HEK293 (cell line): ENCODE data around the gene NUDT16L1.

Experiments used
- CTCF ChIA-PET: fragments of 350-600 bp; formaldehyde crosslinking; extraction: SDS; loops from one replicate; lab custom pipeline; 2021; ENCODE audit warnings: antibody characterized with exemption; lab: Yijun Ruan, JAX
- POLR2A ChIA-PET: fragments of 300-600 bp; formaldehyde crosslinking; extraction: SDS; loops from one replicate; lab custom pipeline; 2020; ENCODE audit warnings: antibody characterized with exemption, inconsistent platforms; lab: Yijun Ruan, JAX
- H3K27ac ChIP-seq: fragments of 200-500 bp; sonication (Bioruptor generic); 2 replicates; pipeline ENCODE4 v1.5.1; 2014; ENCODE audit warnings: low read depth, low read length, control low read depth, inconsistent platforms; ENCODE audit errors: extremely low read depth
- H3K36me3 ChIP-seq, 2 experiments: fragments of 200-500 bp in 1 of 2; sonication (Bioruptor generic) in 1 of 2; 1 replicate in 1 of 2; 2 replicates in 1 of 2; pipeline ENCODE4 v1.5.1; 2014 to 2017; ENCODE audit warnings: inconsistent platforms in 2 of 2, low read length in 2 of 2; ENCODE audit not compliant: control insufficient read depth in 2 of 2, insufficient read depth in 1 of 2
- H3K4me1 ChIP-seq: fragments of 200-500 bp; sonication (Bioruptor generic); 2 replicates; pipeline ENCODE4 v1.5.1; 2014; ENCODE audit warnings: mild to moderate bottlenecking, low read length, inconsistent platforms; ENCODE audit not compliant: control insufficient read depth, insufficient read depth
- H3K4me3 ChIP-seq: 2 replicates; pipeline ENCODE4 v1.5.1; 2011; ENCODE audit warnings: low read depth, mild to moderate bottlenecking, control low read depth, low read length, moderate library complexity
- H3K9me3 ChIP-seq: fragments of 200-500 bp; sonication (Bioruptor generic); 2 replicates; pipeline ENCODE4 v1.5.1; 2014; ENCODE audit warnings: low read depth, low read length, inconsistent platforms; ENCODE audit not compliant: control insufficient read depth, insufficient read depth
- GLIS2 ChIP-seq: fragments of 450-650 bp; formaldehyde crosslinking; IDR thresholded peaks from 2 replicates; pipeline ENCODE4 v1.5.1; 2016; ENCODE audit warnings: missing biosample characterization, missing genetic modification characterization
- MZF1 ChIP-seq: fragments of 450-650 bp; formaldehyde crosslinking; IDR thresholded peaks from 2 replicates; pipeline ENCODE4 v1.5.1; 2017; ENCODE audit warnings: missing biosample characterization, missing genetic modification characterization, borderline replicate concordance
- PRDM10 ChIP-seq: fragments of 450-650 bp; formaldehyde crosslinking; IDR thresholded peaks from 2 replicates; pipeline ENCODE4 v1.5.1; 2016; ENCODE audit warnings: missing biosample characterization, missing genetic modification characterization
- PRDM4 ChIP-seq: fragments of 450-650 bp; formaldehyde crosslinking; IDR thresholded peaks from 2 replicates; pipeline ENCODE4 v1.5.1; 2017; ENCODE audit warnings: missing biosample characterization, missing genetic modification characterization
- SP3 ChIP-seq: fragments of 450-650 bp; formaldehyde crosslinking; IDR thresholded peaks from 2 replicates; pipeline ENCODE4 v1.5.1; 2016; ENCODE audit warnings: missing biosample characterization, missing genetic modification characterization
- ZBTB7A ChIP-seq: fragments of 450-650 bp; formaldehyde crosslinking; IDR thresholded peaks from 2 replicates; pipeline ENCODE4 v1.5.1; 2016; ENCODE audit warnings: low read depth, missing biosample characterization, missing genetic modification characterization
- ZNF140 ChIP-seq: fragments of 450-650 bp; formaldehyde crosslinking; IDR thresholded peaks from 2 replicates; pipeline ENCODE4 v1.5.1; 2016; ENCODE audit warnings: missing biosample characterization, missing genetic modification characterization
- ZNF2 ChIP-seq: fragments of 450-650 bp; formaldehyde crosslinking; IDR thresholded peaks from 2 replicates; pipeline ENCODE4 v1.5.1; 2016; ENCODE audit warnings: missing biosample characterization, missing genetic modification characterization
- ZNF24 ChIP-seq: fragments of 450-650 bp; formaldehyde crosslinking; IDR thresholded peaks from 2 replicates; pipeline ENCODE4 v1.5.1; 2016; ENCODE audit warnings: missing biosample characterization, missing genetic modification characterization
- ZNF26 ChIP-seq: fragments of 450-650 bp; formaldehyde crosslinking; IDR thresholded peaks from 2 replicates; pipeline ENCODE4 v1.5.1; 2016; ENCODE audit warnings: missing biosample characterization, missing genetic modification characterization
- ZNF280D ChIP-seq: fragments of 450-650 bp; formaldehyde crosslinking; IDR thresholded peaks from 2 replicates; pipeline ENCODE4 v1.5.1; 2016; ENCODE audit warnings: missing biosample characterization, missing genetic modification characterization
- ZNF350 ChIP-seq: fragments of 450-650 bp; formaldehyde crosslinking; IDR thresholded peaks from 2 replicates; pipeline ENCODE4 v1.5.0; 2017; ENCODE audit warnings: missing biosample characterization, mild to moderate bottlenecking, missing genetic modification characterization
- ZNF404 ChIP-seq: fragments of 450-650 bp; formaldehyde crosslinking; IDR thresholded peaks from 2 replicates; pipeline ENCODE4 v1.5.1; 2017; ENCODE audit warnings: missing biosample characterization, missing genetic modification characterization
- ZNF473 ChIP-seq: fragments of 450-650 bp; formaldehyde crosslinking; IDR thresholded peaks from 2 replicates; pipeline ENCODE4 v1.5.1; 2017; ENCODE audit warnings: missing biosample characterization, missing genetic modification characterization
- ZNF518A ChIP-seq: fragments of 450-650 bp; formaldehyde crosslinking; conservative IDR thresholded peaks from 2 replicates; pipeline ENCODE4 v1.5.1; 2016; ENCODE audit warnings: low read depth, missing biosample characterization, missing genetic modification characterization
- ZNF555 ChIP-seq: fragments of 450-650 bp; formaldehyde crosslinking; conservative IDR thresholded peaks from 2 replicates; pipeline ENCODE4 v1.5.1; 2017; ENCODE audit warnings: missing biosample characterization, mild to moderate bottlenecking, missing genetic modification characterization, inconsistent platforms
- ZNF791 ChIP-seq: fragments of 450-650 bp; formaldehyde crosslinking; IDR thresholded peaks from 2 replicates; pipeline ENCODE4 v1.5.1; 2016; ENCODE audit warnings: missing biosample characterization, missing genetic modification characterization

The NUDT16L1 gene

GRCh38 chr16:4686497-4687210 lies 6.7 kb upstream of the NUDT16L1 start:
- no peak overlapping the region for H3K4me3 ChIP-seq
- H3K36me3 ChIP-seq = peaks cover 0 to 74% of the 10 kb centered on the region in 2 experiments; a peak in 1 of 3 replicates
- H3K4me1 ChIP-seq = no peaks in the 10 kb centered on the region
- TF ChIP-seq ZNF518A (tag by site-specific recombination) = no peak
- TF ChIP-seq ZNF140 = no peak
- no peak for TF ChIP-seq SP3 (tag by site-specific recombination)
- TF ChIP-seq ZNF350 (tag by site-specific recombination) = no peak
- TF ChIP-seq MZF1 = no peak
- no peak for TF ChIP-seq ZNF26 (tag by site-specific recombination)
- TF ChIP-seq ZNF24 (tag by site-specific recombination) = no peak
- TF ChIP-seq PRDM4 (tag by site-specific recombination) = no peak
- no peak for TF ChIP-seq PRDM10 (tag by site-specific recombination)
- TF ChIP-seq ZNF2 = no peak
- no peak for TF ChIP-seq GLIS2
- TF ChIP-seq ZNF473 = no peak
- no peak for TF ChIP-seq ZBTB7A (tag by site-specific recombination)
- no peak for TF ChIP-seq ZNF555
- no peak for TF ChIP-seq ZNF791
- TF ChIP-seq ZNF280D (tag by site-specific recombination) = no peak
- no peak for TF ChIP-seq ZNF404 (tag by site-specific recombination)
- no peak overlapping the region for H3K27ac ChIP-seq
- ChIA-PET POLR2A (no interaction called here), CTCF (no interaction called here)
- no peaks in the 10 kb centered on the region for H3K9me3 ChIP-seq
